ENCODE measurements around the gene LUZP4.

The LUZP4 gene, protein sequence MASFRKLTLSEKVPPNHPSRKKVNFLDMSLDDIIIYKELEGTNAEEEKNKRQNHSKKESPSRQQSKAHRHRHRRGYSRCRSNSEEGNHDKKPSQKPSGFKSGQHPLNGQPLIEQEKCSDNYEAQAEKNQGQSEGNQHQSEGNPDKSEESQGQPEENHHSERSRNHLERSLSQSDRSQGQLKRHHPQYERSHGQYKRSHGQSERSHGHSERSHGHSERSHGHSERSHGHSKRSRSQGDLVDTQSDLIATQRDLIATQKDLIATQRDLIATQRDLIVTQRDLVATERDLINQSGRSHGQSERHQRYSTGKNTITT

DNA sequence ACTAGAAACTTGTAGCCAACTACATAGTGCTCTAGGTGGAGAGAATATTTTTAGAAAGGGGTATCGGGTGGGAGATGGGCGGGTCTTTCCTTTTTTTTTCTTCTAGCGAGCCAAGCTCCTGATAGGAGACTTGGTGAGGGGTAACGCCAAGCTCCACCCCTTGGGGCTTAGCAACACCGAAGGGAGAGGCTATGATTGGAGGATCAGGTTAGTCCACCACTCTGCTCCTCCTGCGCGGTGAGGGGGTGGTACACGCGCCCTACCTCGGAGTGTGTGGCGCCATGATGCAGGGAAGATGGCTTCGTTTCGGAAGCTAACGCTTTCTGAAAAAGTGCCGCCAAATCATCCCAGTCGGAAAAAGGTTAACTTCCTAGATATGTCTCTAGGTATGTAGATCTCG is at the start of gene LUZP4:
TSS of gene LUZP4 (plus strand) at position 251 of the 400 bp plus-strand sequence. CDS start at position 296, 45 bp downstream.
- H3K4me3 ChIP-seq (ENCODE audit: low read depth, low read length), result no peak within 1 kb of the TSS
- H3K9me3 ChIP-seq (ENCODE audit: severe bottlenecking), result no peaks in the 10 kb centered on the region
- H3K27ac ChIP-seq, result no peak within 1 kb of the TSS
- H3K27me3 ChIP-seq (ENCODE audit: insufficient read depth, low read depth, severe bottlenecking), result peaks cover 30% of the 10 kb centered on the region
- no peaks in the 10 kb centered on the region for H3K36me3 ChIP-seq
- TF ChIP-seq, protein P1, sequence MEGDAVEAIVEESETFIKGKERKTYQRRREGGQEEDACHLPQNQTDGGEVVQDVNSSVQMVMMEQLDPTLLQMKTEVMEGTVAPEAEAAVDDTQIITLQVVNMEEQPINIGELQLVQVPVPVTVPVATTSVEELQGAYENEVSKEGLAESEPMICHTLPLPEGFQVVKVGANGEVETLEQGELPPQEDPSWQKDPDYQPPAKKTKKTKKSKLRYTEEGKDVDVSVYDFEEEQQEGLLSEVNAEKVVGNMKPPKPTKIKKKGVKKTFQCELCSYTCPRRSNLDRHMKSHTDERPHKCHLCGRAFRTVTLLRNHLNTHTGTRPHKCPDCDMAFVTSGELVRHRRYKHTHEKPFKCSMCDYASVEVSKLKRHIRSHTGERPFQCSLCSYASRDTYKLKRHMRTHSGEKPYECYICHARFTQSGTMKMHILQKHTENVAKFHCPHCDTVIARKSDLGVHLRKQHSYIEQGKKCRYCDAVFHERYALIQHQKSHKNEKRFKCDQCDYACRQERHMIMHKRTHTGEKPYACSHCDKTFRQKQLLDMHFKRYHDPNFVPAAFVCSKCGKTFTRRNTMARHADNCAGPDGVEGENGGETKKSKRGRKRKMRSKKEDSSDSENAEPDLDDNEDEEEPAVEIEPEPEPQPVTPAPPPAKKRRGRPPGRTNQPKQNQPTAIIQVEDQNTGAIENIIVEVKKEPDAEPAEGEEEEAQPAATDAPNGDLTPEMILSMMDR (IDR thresholded peaks at IDR 0.05; ENCODE audit: low read depth, low read length), result no peak
- no peak for DNase-seq

DNA sequence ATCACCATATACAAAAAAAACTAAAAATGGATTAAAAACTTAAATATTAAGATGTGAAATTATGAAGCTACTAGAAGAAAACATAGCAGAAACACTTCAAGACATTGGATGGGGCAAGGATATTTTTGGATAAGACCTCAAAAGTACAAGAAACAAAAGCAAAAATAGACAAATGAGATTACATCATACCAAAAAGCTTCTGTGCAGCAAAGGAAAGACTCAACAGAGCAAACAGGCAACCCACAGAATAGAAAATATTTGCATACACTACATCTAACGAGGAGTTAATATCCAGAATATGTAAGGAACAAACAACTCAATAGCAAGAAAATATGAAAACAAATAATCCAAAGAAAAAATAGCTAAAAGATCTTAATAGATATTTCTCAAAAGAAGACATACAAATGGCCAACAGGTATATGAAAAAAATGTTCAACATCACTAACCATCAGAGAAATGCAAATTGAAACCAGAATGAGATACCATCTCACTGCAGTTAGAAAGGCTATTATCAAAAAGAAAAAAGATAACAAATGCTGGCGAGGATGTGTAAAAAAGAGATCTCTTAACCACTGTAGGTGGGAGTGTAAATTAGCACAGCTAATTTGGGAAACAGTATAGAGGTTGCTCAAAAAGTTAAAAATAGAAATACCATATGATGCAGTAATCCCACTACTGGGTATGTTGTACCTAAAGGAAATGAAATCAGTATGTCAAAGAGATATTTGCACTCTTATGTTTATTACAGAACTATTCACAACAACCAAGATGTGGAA is 37.9 kb upstream of the LUZP4 start:
- H3K27me3 ChIP-seq (ENCODE audit: insufficient read depth, low read depth, severe bottlenecking), result peaks cover 4% of the 10 kb centered on the region
- H3K9me3 ChIP-seq (ENCODE audit: severe bottlenecking), result no peaks in the 10 kb centered on the region
- H3K4me3 ChIP-seq (ENCODE audit: low read depth, low read length), result no peak overlapping the region
- TF ChIP-seq, protein P1 (IDR thresholded peaks at IDR 0.05; ENCODE audit: low read depth, low read length), result no peak
- no peak overlapping the region for H3K27ac ChIP-seq
- H3K36me3 ChIP-seq, result no peaks in the 10 kb centered on the region
- no peak for DNase-seq

- TF ChIP-seq, protein P1 (IDR thresholded peaks at IDR 0.05; ENCODE audit: low read depth, low read length), result no peak
- DNase-seq, result no peak
- H3K9me3 ChIP-seq (ENCODE audit: severe bottlenecking), result no peaks in the 10 kb centered on the region
- no peak overlapping the region for H3K27ac ChIP-seq
- H3K4me3 ChIP-seq (ENCODE audit: low read depth, low read length), result no peak overlapping the region
- no peaks in the 10 kb centered on the region for H3K36me3 ChIP-seq
- peaks cover 9% of the 10 kb centered on the region for H3K27me3 ChIP-seq (ENCODE audit: insufficient read depth, low read depth, severe bottlenecking)
These were observed 34.5 kb upstream of the LUZP4 start for GRCh38 chrX:115255003-115255402.

DNA sequence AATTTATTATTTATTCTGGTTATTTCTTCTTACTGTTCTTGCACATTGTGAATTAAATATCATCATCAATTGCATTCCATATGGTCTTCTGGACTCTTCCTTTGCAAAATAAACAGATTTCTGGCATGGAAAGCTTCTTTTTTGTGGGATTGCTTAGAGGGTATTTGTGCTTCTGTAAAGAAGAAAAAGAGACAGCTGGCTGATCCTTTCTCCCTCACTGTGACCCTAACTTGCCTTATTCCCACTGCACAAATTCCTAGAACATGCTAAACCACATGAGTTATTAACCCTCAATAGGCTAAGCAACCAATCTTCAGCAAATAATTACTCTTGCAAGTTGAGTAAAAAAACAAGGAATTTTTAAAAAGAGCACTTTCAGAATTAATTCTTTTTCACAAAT is 31.8 kb upstream of the LUZP4 start:
- TF ChIP-seq, protein P1 (IDR thresholded peaks at IDR 0.05; ENCODE audit: low read depth, low read length), result no peak
- Histone ChIP-seq H3K4me3 (ENCODE audit: low read depth, low read length) (no peak overlapping the region), H3K27me3 (ENCODE audit: insufficient read depth, low read depth, severe bottlenecking) (peaks cover 11% of the 10 kb centered on the region), H3K27ac (no peak overlapping the region; the same call in 1 of the 2 replicates), H3K9me3 (ENCODE audit: severe bottlenecking) (no peaks in the 10 kb centered on the region), H3K36me3 (no peaks in the 10 kb centered on the region)
- DNase-seq, result no peak

GRCh38 chrX:115259238-115259875 is 30.2 kb upstream of the LUZP4 start:
- no peaks in the 10 kb centered on the region for H3K36me3 ChIP-seq
- H3K9me3 ChIP-seq (ENCODE audit: severe bottlenecking), result no peaks in the 10 kb centered on the region
- H3K27ac ChIP-seq, result peak overlapping the region; percentile 71
- no peak overlapping the region for H3K4me3 ChIP-seq (ENCODE audit: low read depth, low read length)
- peak; percentile 35 for DNase-seq
- peaks cover 11% of the 10 kb centered on the region for H3K27me3 ChIP-seq (ENCODE audit: insufficient read depth, low read depth, severe bottlenecking)
- TF ChIP-seq, protein P1 (IDR thresholded peaks at IDR 0.05; ENCODE audit: low read depth, low read length), result no peak

Data from WERI-Rb-1 (cell line).